Activated CD4-positive, CD25-positive, alpha-beta regulatory T cell treated with anti-CD3 and anti-CD28 coated beads, Interleukin-2, amount 50 U/mL, for 24 hours (primary cell): Measurements from ENCODE around the gene SLC49A3.

Experiments
- ATAC-seq, 2 donors: fragments of 150-1000 bp; cut with Tn5 transposase; one replicate each; pipeline ENCODE4 v1.10.0; 2021; ENCODE audit warnings: mild to moderate bottlenecking in 1 of 2, moderate library complexity in 1 of 2

SLC49A3 gene

GRCh38 chr4:665381-665750 is 23.6 kb downstream of the SLC49A3 start:
- ATAC-seq: no peak

GRCh38 chr4:664713-665231 is 24.2 kb downstream of the SLC49A3 start:
- ATAC-seq: no peak

GRCh38 chr4:663438-664428 is 25.2 kb downstream of the SLC49A3 start:
- ATAC-seq: peak; percentile 77 to 78

- ATAC-seq: no peak
Observed at GRCh38 chr4:663046-663437, 25.9 kb downstream of the SLC49A3 start.

GRCh38 chr4:661881-662761 is 26.8 kb downstream of the SLC49A3 start:
- no peak for ATAC-seq

- no peak for ATAC-seq
Observed at GRCh38 chr4:661231-661630, 27.7 kb downstream of the SLC49A3 start.

- no peak for ATAC-seq
Observed at GRCh38 chr4:660401-660800, 28.6 kb downstream of the SLC49A3 start.

- no peak for ATAC-seq
Observed at GRCh38 chr4:659851-660250, 29.1 kb downstream of the SLC49A3 start.

GRCh38 chr4:658681-659667 is 30.0 kb downstream of the SLC49A3 start:
- ATAC-seq: no peak

- no peak for ATAC-seq
Observed at GRCh38 chr4:657834-658667, 30.9 kb downstream of the SLC49A3 start.

- no peak for ATAC-seq
Observed at GRCh38 chr4:657338-657833, 31.6 kb downstream of the SLC49A3 start.

GRCh38 chr4:656436-657337 is 32.3 kb downstream of the SLC49A3 start:
- ATAC-seq: no peak

GRCh38 chr4:655464-656151 is 33.3 kb downstream of the SLC49A3 start:
- no peak for ATAC-seq

- no peak for ATAC-seq
Observed at GRCh38 chr4:654871-655463, 34.0 kb downstream of the SLC49A3 start.

GRCh38 chr4:654503-654845 is 34.5 kb downstream of the SLC49A3 start:
- ATAC-seq: no peak

GRCh38 chr4:653831-654502 is 35.0 kb downstream of the SLC49A3 start:
- ATAC-seq: no peak

GRCh38 chr4:653080-653821 is 35.7 kb downstream of the SLC49A3 start:
- no peak for ATAC-seq
